ENCODE data around the gene LSR. TPM values are rescaled to one million over a fixed set of nuclear protein-coding genes. Genes with fewer than 3 reads are reported as not detected.

The LSR gene
- polyA plus RNA-seq, 3 donors: 0.08 to 0.17 TPM; not detected in 1

DNA sequence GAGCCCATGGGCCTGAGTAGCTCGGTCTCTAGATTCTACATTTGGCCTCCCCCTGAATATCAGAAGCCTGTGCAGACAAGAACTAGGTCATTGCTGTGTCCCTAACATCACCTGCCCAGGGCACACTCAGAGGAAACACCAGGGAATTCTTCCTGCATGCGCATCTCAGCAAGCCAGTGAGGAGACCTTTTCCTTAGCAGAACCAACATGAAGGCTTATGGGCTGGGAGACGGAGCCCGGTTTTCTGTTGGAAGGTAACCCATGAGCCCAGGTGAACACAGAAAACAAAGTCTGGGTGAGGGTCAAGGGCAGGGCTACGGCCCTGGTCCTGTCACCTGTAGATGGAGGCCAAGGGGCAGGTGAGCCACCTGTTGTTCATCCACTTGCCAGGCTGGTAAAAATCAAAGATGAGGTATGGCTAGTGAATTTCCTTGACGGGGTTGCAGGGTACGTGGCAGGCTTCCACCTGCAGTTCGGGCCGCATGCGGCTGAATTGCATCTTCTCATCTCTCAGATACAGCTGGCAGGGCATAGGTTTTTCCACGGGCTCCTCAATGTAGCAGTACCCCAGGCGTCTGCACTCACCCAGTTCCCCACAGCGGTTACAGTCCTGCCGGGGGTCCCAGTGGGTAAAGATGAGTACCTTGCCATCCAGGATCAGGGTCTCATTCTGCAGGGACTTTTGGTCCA is 16.7 kb upstream of the LSR start:
- Histone ChIP-seq H4K20me1 (ENCODE audit: insufficient read depth, low read length) (no peaks in the 10 kb centered on the region), H3K27me3 (ENCODE audit: control insufficient read depth in 2 of 2, insufficient read depth in 2 of 2, low read length in 2 of 2) (no peaks in the 10 kb centered on the region), H3K9me3 (replicated peaks in 1 of 2; ENCODE audit: control insufficient read depth in 1 of 2, insufficient read depth in 1 of 2, low read length in 2 of 2) (no peaks in the 10 kb centered on the region), H3K36me3 (replicated peaks in 1 of 2; ENCODE audit: control insufficient read depth in 1 of 2, insufficient read depth in 2 of 2, low read length in 2 of 2) (no peaks in the 10 kb centered on the region), H3K9ac (ENCODE audit: insufficient read depth, low read length, poor library complexity, severe bottlenecking) (no peak overlapping the region), H3K4me3 (replicated peaks in 1 of 3; ENCODE audit: low read depth in 2 of 3, low read length in 3 of 3) (no peak overlapping the region), H3K27ac (ENCODE audit: low read depth in 1 of 2, low read length in 2 of 2) (no peak overlapping the region), H3K4me2 (replicated peaks; ENCODE audit: extremely low read depth, low read length, poor library complexity, severe bottlenecking) (no peak overlapping the region), H3K4me1 (ENCODE audit: control insufficient read depth in 1 of 2, insufficient read depth in 2 of 2, low read length in 2 of 2) (no peaks in the 10 kb centered on the region), H2AFZ (ENCODE audit: insufficient read depth, low read depth, low read length, poor library complexity, severe bottlenecking) (no peak overlapping the region), H3K79me2 (ENCODE audit: insufficient read depth, low read length) (no peaks in the 10 kb centered on the region)
- H3K36me3 Mint-ChIP-seq: no peaks in the 10 kb centered on the region
- H3K27ac Mint-ChIP-seq: peak overlapping the region in 1 of 7 donors; percentile 46
- H3K4me1 Mint-ChIP-seq: peaks cover 3% of the 10 kb centered on the region
- intact Hi-C loops (cut with micrococcal nuclease): no loop called here
- 91% methylated on average over 6 of the region's 14 CpGs for WGBS (ENCODE audit: insufficient coverage)
- TF ChIP-seq, protein P1, sequence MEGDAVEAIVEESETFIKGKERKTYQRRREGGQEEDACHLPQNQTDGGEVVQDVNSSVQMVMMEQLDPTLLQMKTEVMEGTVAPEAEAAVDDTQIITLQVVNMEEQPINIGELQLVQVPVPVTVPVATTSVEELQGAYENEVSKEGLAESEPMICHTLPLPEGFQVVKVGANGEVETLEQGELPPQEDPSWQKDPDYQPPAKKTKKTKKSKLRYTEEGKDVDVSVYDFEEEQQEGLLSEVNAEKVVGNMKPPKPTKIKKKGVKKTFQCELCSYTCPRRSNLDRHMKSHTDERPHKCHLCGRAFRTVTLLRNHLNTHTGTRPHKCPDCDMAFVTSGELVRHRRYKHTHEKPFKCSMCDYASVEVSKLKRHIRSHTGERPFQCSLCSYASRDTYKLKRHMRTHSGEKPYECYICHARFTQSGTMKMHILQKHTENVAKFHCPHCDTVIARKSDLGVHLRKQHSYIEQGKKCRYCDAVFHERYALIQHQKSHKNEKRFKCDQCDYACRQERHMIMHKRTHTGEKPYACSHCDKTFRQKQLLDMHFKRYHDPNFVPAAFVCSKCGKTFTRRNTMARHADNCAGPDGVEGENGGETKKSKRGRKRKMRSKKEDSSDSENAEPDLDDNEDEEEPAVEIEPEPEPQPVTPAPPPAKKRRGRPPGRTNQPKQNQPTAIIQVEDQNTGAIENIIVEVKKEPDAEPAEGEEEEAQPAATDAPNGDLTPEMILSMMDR (IDR thresholded peaks at IDR 0.05): no peak
- peaks cover 6 to 11% (median 8%) of the 10 kb centered on the region in 3 donors for H3K27me3 Mint-ChIP-seq (ENCODE audit: low read depth in 3 of 3)
- H3K4me3 Mint-ChIP-seq: no peak overlapping the region
- H3K9me3 Mint-ChIP-seq: peaks cover 0 to 1% (median 0%) of the 10 kb centered on the region in 7 donors
- DNase-seq: no peak

DNA sequence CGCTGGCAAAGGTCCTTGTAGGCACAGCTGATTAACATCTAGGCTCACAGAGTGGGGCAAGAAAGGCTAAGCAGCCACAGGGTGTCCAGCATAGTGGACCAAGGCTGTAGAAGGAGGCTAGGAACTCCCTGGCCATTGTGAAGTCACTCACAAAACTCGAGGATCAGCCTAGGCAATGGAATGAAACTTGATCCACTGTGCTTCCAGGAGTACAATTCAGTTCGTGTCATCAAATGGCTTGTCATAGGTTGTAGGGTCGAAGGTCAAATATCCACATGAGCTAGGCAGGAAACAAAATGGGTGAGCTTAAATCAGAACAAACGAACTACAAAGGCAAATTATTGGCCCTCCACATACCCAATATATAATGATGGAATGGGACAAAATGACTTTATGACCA is 15.9 kb upstream of the LSR start:
- no peaks in the 10 kb centered on the region for H3K79me2 ChIP-seq (ENCODE audit: insufficient read depth, low read length)
- TF ChIP-seq, protein P1 (IDR thresholded peaks at IDR 0.05): no peak
- no peaks in the 10 kb centered on the region for H3K4me1 ChIP-seq (ENCODE audit: control insufficient read depth in 1 of 2, insufficient read depth in 2 of 2, low read length in 2 of 2)
- intact Hi-C loops (cut with micrococcal nuclease): no loop called here
- no peak overlapping the region for H3K4me3 Mint-ChIP-seq
- H3K27ac Mint-ChIP-seq: peak overlapping the region in 1 of 7 donors; percentile 1
- no peak overlapping the region for H3K4me2 ChIP-seq (replicated peaks; ENCODE audit: extremely low read depth, low read length, poor library complexity, severe bottlenecking)
- no peaks in the 10 kb centered on the region for H4K20me1 ChIP-seq (ENCODE audit: insufficient read depth, low read length)
- H2AFZ ChIP-seq (ENCODE audit: insufficient read depth, low read depth, low read length, poor library complexity, severe bottlenecking): no peak overlapping the region
- no peak for DNase-seq
- H3K27ac ChIP-seq (ENCODE audit: low read depth in 1 of 2, low read length in 2 of 2): no peak overlapping the region
- H3K36me3 Mint-ChIP-seq: no peaks in the 10 kb centered on the region
- H3K9me3 ChIP-seq (replicated peaks in 1 of 2; ENCODE audit: control insufficient read depth in 1 of 2, insufficient read depth in 1 of 2, low read length in 2 of 2): no peaks in the 10 kb centered on the region
- H3K36me3 ChIP-seq (replicated peaks in 1 of 2; ENCODE audit: control insufficient read depth in 1 of 2, insufficient read depth in 2 of 2, low read length in 2 of 2): no peaks in the 10 kb centered on the region
- H3K27me3 ChIP-seq (ENCODE audit: control insufficient read depth in 2 of 2, insufficient read depth in 2 of 2, low read length in 2 of 2): no peaks in the 10 kb centered on the region
- peaks cover 0 to 1% (median 0%) of the 10 kb centered on the region in 7 donors for H3K9me3 Mint-ChIP-seq
- no peak overlapping the region for H3K4me3 ChIP-seq (replicated peaks in 1 of 3; ENCODE audit: low read depth in 2 of 3, low read length in 3 of 3)
- 95% methylated on average over 2 of the region's 5 CpGs for WGBS (ENCODE audit: insufficient coverage)
- peaks cover 3% of the 10 kb centered on the region for H3K4me1 Mint-ChIP-seq
- H3K27me3 Mint-ChIP-seq (ENCODE audit: low read depth in 3 of 3): peaks cover 3 to 11% (median 8%) of the 10 kb centered on the region in 3 donors
- no peak overlapping the region for H3K9ac ChIP-seq (ENCODE audit: insufficient read depth, low read length, poor library complexity, severe bottlenecking)

All from CD14-positive monocyte (primary cell).